Gastrocnemius medialis (tissue), 4 donors: Measurements from ENCODE around the gene CCR4.

Experiments used
- CTCF ChIP-seq, 5 experiments: fragments of 450-650 bp in 3 of 5; fragments of 200-600 bp in 2 of 5; sonication (generic) in 2 of 5; IDR thresholded peaks in 4 of 5; conservative IDR thresholded peaks in 1 of 5; 1 replicate in 4 of 5; 2 replicates in 1 of 5; pipeline ENCODE4 v1.5.1; 2016 to 2019; ENCODE audit warnings: antibody characterized with exemption in 5 of 5, mild to moderate bottlenecking in 3 of 5, moderate library complexity in 3 of 5
- POLR2A ChIP-seq, 2 donors: fragments of 450-650 bp; IDR thresholded peaks; one replicate each; pipeline ENCODE4 v1.6.1; 2017; ENCODE audit warnings: antibody characterized with exemption in 2 of 2, mild to moderate bottlenecking in 2 of 2, moderate library complexity in 2 of 2

- TF ChIP-seq CTCF (IDR thresholded peaks at IDR 0.05 in 4 of 5, conservative IDR thresholded peaks at IDR 0.05 in 1 of 5) (no peak), POLR2A (IDR thresholded peaks at IDR 0.05) (no peak)
Measured at GRCh38 chr3:33000691-33001385, 49.4 kb downstream of the CCR4 start.
